ENCODE measurements around the gene B4GALT5. TPM values are rescaled to one million over a fixed set of nuclear protein-coding genes. Genes with fewer than 3 reads are reported as not detected.

B4GALT5 gene
- polyA plus RNA-seq, 2 of the 4 experiments (the other 2 are of a cell fraction) = 84.0 to 88.7 TPM

- CTCF ChIA-PET = interaction anchor here (0.7 to 2.2 kb wide), 6 partner anchors 8 to 77 kb away, joined by 3 to 12 read pairs (median 6); no protein-coding TSS in a partner anchor
- ATAC-seq = peak in 1 of 2 experiments; percentile 27; a peak in 3 of 6 replicates
- Histone ChIP-seq H3K4me2 (peak overlapping the region; percentile 80), H3K27ac (peak overlapping the region; percentile 98), H3K9me3 (no peaks in the 10 kb centered on the region), H3K4me3 (no peak overlapping the region), H3K4me1 (peaks cover 100% of the 10 kb centered on the region)
- TF ChIP-seq JUNB (IDR thresholded peaks at IDR 0.05) (no peak), RFX5 (IDR thresholded peaks at IDR 0.05) (peak; percentile 25; the same call in 1 of the 2 replicates), KDM1A (IDR thresholded peaks at IDR 0.05; ENCODE audit: low read depth) (no peak), HMGXB4 (CRISPR knock-in tag; IDR thresholded peaks at IDR 0.05; ENCODE audit: borderline replicate concordance) (no peak)
- POLR2A ChIA-PET = interaction anchor here (0.9 kb wide), 1 partner anchor 129 kb away, joined by 5 read pairs; no protein-coding TSS in a partner anchor
- DNase-seq (ENCODE audit: low read depth in 1 of 2, low spot score in 1 of 2) = no peak
- FAIRE-seq = no peak
- WGBS (ENCODE audit: missing lambda C conversion rate) = 26% methylated on average over 4 of the region's 4 CpGs
Observed at GRCh38 chr20:49685161-49685601, 28.5 kb downstream of the B4GALT5 start.

GRCh38 chr20:49684335-49684997 is 29.2 kb downstream of the B4GALT5 start:
- FAIRE-seq (no peak), ATAC-seq (0 out of 6 replicates have a peak, but pooled peaks of 1 of the 2 experiments have one; percentile 22), DNase-seq (ENCODE audit: low read depth in 1 of 2, low spot score in 1 of 2) (no peak)
- Histone ChIP-seq H3K27ac (peak overlapping the region; percentile 98), H3K4me1 (peaks cover 100% of the 10 kb centered on the region), H3K4me2 (peak overlapping the region; percentile 80), H3K9me3 (no peaks in the 10 kb centered on the region), H3K4me3 (no peak overlapping the region)
- TF ChIP-seq MAFK (IDR thresholded peaks at IDR 0.05; ENCODE audit: partially characterized antibody) (no peak), KDM5A (IDR thresholded peaks at IDR 0.05) (no peak), CEBPB (IDR thresholded peaks at IDR 0.05) (peak in 1 of 2 experiments; percentile 41; a peak in 2 of 4 replicates), USF2 (IDR thresholded peaks at IDR 0.05) (no peak)
- CTCF ChIA-PET = interaction anchor here (0.7 to 2.2 kb wide), 6 partner anchors 8 to 165 kb away, joined by 3 to 11 read pairs (median 5); no protein-coding TSS in a partner anchor
- POLR2A ChIA-PET = no interaction called here
- 66% methylated on average over 13 of the region's 13 CpGs for WGBS (ENCODE audit: missing lambda C conversion rate)

GRCh38 chr20:49682798-49683197 is 30.9 kb downstream of the B4GALT5 start:
- Histone ChIP-seq H3K4me3 (no peak overlapping the region), H3K9me3 (no peaks in the 10 kb centered on the region), H3K4me2 (peak overlapping the region; percentile 97; the same call in 2 of the 3 replicates), H3K27ac (peak overlapping the region; percentile 81 to 97), H3K4me1 (peaks cover 100% of the 10 kb centered on the region)
- POLR2A ChIA-PET = no interaction called here
- TF ChIP-seq MAFK (IDR thresholded peaks at IDR 0.05; ENCODE audit: partially characterized antibody) (no peak), BHLHE40 (IDR thresholded peaks at IDR 0.05; ENCODE audit: low read depth, low read length) (no peak), MAX (IDR thresholded peaks at IDR 0.05) (no peak), MAZ (IDR thresholded peaks at IDR 0.05; ENCODE audit: borderline replicate concordance, low read depth, low read length) (no peak), HDAC2 (IDR thresholded peaks at IDR 0.05) (no peak), EP300 (IDR thresholded peaks at IDR 0.05) (no peak), KDM5A (IDR thresholded peaks at IDR 0.05) (no peak), ESRRA (IDR thresholded peaks at IDR 0.05; ENCODE audit: borderline replicate concordance, low read length) (no peak), ZFP36 (IDR thresholded peaks at IDR 0.05; ENCODE audit: borderline replicate concordance, partially characterized antibody) (no peak), PHF8 (IDR thresholded peaks at IDR 0.05; ENCODE audit: borderline replicate concordance, low read depth) (no peak), HOXB13 (CRISPR knock-in tag; IDR thresholded peaks at IDR 0.05; ENCODE audit: low read depth) (no peak), FOSL2 (IDR thresholded peaks at IDR 0.05) (no peak), FOSL2 (CRISPR knock-in tag; IDR thresholded peaks at IDR 0.05) (no peak), USF2 (IDR thresholded peaks at IDR 0.05) (no peak), GATA3 (IDR thresholded peaks at IDR 0.05; ENCODE audit: borderline replicate concordance) (no peak), TP53 (CRISPR knock-in tag; IDR thresholded peaks at IDR 0.05) (no peak), REST (IDR thresholded peaks at IDR 0.05) (no peak)
- CTCF ChIA-PET = interaction anchor here (0.7 to 2.2 kb wide), 3 partner anchors 7 to 163 kb away, joined by 3 to 11 read pairs (median 4); no protein-coding TSS in a partner anchor
- WGBS (ENCODE audit: missing lambda C conversion rate) = 87% methylated on average over 4 of the region's 4 CpGs
- FAIRE-seq (no peak), DNase-seq (ENCODE audit: low read depth in 1 of 2, low spot score in 1 of 2) (no peak), ATAC-seq (no peak)

Measured in A549 (cell line).